Middle frontal gyrus (tissue), 1 donor: ENCODE data around the gene DAZAP1.

Experiments
- DNase-seq: peaks from one replicate; pipeline ENCODE4 v3.0.0-alpha.2; 2015; ENCODE audit warnings: low spot score; ENCODE audit errors: extremely low spot score

DAZAP1 gene

DNA sequence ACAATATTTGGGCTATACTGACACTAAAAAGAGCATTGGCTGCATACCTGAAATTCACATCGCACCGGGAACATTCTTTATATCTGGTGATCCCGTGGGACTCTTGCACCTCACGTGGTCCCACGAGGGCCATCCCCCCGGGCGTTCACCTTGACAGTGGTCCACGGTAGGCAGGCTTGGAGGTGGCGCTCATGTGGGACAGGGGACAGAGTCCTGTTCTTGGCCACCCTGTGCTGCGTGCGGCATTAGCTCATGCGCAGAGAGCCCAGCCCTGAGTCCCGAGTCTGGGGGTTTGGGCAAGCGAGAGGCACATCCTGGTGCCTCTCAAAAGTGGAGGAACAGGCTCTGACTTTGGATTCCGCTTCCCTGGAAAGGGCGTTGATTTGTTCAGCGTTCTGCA is 13.5 kb upstream of the DAZAP1 start:
- DNase-seq: no peak

DNA sequence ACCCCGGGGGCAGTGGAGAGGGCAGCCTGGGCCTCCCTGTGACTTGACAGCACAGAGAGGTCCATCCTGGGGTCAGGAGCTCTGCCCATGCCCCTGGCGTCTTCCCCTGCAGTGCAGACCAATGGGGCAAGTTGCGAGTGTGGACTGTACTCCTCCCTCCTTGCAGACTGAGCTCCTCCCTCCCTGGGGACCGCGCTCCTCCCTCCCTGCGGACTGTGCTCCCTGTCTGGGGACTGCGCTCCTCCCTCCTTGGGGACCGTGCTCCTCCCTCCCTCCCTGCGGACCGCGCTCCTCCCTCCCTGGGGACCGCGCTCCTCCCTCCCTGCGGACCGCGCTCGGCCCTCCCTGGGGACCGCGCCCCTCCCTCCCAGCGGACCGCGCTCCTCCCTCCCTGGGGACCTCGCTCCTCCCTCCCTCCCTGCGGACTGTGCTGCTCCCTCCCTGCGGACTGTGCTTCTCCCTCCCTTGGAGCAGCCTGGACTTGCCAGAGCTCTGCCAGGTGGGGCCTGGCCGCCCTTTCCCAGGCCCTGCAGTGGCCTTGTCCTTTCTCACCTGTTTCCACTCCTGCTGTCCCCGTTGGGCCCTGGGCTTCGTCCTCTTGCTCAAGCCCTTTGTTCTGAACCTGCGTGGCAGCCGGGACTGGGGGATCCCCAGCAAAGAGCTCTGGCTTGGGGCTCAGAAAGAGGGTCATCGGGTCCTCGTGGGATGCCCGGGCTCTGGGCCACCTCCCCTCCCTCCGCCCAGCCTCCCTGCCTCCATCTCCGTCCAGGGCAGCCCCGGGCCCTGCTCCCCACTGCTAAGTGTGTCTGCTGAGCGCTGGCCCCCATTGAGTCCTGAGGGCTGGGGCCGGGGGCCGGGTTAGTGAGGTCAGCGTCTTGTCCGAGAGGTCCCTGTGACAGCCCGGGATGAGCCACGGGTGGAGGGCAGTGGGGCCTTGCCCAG is 12.9 kb upstream of the DAZAP1 start:
- DNase-seq: no peak

DNA sequence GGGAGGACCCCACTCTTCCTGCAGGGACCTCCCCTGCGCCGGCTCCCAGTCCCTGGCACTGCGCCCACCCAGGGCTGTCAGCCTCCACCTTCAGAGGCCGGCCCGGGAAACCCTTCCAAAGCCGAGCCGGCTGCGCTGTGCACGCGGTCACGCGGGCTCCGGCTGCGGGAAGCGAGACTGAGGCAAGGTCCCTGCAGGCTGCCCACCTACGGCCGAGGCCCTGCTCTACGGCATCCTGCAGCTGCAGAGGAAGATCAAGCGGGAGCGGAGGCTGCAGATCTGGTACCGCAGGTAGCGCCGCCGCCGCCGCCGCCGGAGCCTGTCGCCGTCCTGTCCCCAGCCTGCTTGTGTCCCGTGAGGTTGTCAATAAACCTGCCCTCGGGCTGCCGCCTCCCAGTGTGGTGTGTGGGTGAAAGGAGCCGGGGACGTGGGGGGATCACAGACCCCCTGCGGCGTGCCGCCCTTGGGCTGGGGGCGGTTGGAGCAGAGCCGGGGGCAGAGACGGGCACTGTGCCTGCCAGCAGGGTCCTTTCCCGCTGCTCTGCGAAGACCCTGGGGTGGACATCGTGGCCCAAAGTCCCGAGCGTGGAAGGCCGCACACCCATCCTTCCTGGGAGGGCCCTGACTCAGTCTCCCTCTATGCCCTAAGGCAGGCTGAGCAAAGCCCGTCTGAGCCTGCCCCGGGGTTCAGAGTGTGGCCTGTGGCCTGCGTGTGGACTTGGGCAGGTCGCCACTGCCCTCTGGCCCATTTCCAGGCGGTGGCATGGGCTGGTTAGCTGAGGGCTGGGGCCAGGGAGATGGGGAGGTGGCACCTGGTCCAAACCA is 12.0 kb upstream of the DAZAP1 start:
- no peak for DNase-seq

DNA sequence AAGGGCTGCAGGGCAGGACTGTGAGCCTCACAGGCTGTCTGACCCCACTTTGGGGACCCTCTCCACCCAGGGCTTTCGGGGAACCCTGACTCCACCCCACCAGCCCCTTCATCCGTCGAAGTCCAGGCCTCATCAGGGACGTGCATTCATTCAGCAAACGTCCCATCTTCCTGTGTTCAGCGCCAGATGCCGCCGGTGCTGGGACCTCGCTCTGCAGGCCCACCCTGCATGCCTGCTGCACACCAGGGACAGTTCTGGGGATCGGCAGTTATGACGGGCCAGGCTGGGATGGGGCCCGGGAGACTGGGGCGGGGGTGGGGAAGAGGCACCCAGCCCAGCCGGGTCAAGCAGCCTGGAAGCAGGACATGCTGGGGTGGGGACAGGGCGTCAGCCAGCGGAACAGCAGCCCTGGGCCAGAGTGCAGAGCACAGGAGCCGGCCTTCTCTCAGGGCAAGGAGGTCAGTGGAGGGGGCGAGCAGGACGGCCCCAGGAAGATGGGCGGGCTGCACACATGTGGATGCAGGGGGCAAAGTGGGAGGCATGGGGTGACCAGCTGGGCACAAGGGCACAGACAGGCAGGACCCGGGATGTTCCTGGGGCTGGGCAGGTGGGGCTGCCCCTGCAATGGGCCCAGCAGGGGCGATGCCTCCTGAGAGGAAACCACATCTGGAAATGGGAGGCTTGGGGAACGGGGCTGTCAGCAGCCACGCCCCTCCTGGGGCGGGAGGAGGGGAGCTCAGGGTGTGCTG is 11.2 kb upstream of the DAZAP1 start:
- no peak for DNase-seq

- DNase-seq: no peak
Measured at GRCh38 chr19:1396768-1397679, 10.4 kb upstream of the DAZAP1 start.

GRCh38 chr19:1397838-1398237 is 9.5 kb upstream of the DAZAP1 start:
- no peak for DNase-seq

DNA sequence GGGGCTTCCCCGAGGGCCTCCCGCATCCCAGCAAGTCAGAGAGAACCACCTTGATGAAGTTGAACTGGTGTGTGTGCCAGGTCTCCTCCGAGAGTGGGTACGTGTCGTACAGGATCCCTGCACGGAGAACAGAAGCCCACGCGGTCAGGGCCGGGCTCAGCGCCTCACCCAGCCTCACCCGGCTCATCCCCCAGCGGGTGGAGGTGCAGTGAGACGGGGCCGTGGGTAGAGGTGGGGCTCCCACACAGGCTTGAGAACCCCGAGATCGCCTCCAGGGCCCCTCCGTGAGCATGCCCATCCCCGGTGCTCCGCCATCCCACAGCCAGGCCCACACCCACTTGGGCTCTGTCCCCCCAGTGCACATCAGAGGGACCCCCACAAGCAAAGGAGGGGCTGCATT is 8.3 kb upstream of the DAZAP1 start:
- DNase-seq: no peak

DNA sequence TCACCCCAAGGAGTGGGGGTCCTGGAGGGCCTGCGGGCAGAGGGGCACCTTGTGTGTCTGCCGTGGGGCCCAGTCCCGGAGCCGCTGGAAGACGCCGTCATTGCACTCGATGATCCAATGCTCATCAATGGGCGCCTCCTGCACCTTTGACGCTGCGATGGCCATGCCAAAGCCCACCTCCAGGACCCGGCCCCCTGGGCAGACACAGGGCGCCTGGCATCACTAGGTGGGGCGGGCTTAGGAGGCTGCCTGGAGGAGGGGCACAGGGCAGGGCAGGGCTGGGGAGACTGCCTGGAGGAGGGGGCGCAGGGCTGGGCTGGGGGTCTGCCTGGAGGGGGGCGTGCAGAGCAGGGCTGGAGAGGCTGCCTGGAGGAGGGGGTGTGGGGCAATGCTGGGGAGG is 7.6 kb upstream of the DAZAP1 start:
- DNase-seq: no peak

DNA sequence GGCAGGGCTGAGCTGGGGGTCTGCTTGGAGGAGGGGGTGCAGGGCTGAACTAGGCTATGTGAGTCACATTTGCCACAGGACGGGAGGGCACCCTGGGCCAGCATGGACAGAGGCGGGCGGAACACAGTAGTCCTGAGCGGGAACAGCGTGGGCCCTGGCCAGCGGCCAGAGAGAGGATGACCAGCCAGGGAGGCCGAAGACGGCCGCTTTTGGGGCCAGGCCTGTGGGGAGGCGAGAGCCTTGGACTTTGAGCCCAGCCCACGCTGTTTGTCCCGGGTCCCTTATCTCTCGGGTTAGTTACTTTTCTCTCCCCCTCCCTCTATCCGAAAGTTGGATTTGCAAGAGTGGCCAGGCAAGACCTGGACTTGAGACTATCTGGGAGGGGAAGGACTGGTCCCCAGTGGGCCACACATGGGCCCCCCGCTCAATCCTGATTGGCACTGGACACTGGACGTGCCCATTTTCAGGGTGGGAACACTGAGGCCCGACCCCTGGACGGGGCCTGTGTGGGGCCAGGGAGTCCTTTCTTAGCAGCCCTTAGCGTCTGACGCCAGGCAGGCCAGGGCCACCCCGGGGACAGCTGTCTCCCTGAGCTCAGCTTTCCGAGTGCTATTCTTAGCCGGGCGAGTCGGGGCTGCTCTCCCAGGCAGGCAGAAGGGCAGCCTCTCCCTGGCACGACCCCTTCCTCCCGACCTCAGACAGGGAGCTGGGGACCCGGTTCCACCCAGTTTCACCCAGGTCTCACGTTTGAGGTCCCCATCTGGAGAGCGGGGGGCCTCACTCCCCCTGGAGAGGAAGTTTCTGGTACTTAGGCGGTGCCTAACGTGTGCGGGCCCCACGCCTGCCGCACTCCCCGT is 6.9 kb upstream of the DAZAP1 start:
- DNase-seq: no peak

DNA sequence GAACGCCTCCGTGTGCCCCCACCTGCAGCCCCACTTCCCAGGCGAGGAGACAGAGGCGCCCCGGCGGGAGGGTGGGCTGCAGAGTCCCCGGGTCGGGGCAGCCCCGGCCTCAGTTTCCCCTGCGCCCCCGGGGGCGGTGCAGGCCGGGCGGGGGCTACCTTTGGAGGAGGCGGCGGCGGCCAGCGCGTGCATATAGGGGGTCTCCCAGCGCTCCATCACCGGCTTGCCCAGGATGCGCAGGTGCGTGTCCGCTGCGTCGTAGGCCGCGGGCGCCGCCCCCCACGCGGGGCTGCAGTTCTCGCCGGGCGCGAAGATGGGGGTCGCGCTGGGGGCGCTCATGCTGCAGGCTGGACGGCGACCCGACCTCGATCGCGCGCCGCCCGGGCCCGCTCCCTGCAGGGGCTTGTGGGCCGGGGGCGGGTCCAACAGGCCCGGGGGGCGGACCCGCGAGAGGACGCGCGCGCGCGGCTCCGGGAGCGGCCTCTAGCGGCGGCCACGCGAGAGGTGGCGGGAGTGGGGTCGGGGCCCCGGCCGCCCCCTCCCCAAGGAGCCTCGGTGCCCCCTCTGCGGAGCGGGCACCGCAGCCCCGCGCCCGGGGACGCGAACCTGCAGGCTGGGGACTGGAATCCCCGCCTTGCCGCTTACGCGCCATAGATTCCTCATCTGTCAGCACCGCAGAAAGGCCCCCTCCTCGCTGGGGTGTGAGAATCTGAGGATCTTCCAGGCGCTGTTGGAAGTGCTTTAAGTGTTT is 6.1 kb upstream of the DAZAP1 start, which contains the start of gene GAMT:
Gene GAMT, minus strand, starts transcription at position 405 of the 751 bp plus-strand sequence. Its CDS starts 66 bp downstream, at position 339.
- DNase-seq: no peak

GRCh38 chr19:1401889-1402217 is 5.5 kb upstream of the DAZAP1 start:
- DNase-seq: no peak

- no peak for DNase-seq
Measured at GRCh38 chr19:1402411-1403070, 4.8 kb upstream of the DAZAP1 start.

DNA sequence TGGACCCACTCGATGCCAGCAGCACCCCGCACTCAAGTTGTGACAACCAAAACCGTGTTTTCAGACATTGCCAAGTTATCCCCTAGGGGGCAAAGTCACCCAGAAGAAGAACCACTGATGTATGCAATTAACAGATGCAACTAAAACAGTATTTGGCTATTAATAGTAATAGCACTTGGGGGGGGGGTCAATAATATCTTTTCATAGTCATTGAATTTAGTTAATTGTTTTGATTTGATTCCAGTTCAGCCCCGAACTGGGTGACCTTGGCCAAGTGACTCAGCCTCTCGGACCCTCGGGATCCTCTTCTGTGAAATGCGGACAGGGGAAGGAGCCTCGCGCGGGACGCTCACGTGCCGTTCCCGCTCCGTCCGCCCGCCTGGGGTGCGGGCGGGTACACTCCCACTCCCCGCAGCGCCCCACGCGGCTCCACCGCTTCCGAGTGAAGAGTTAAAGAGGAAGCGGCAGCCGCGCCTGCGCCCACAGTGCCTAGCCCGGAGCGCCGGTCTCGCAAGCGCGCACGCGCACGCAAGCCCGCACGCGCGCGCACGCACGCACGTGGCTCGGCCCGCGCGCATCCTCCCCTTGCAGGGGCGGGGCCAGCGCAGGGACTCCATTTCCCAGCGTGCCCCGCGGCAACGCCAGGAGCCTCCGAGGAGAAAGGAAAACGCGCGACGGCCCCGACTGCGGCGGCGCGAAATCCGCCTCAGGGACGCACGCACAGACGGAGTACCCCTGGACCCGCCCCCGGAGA is 435 bp upstream of the DAZAP1 start:
- DNase-seq: peak; percentile 96

GRCh38 chr19:1408300-1409203 is 1.2 kb downstream of the DAZAP1 start:
- DNase-seq: no peak

DNA sequence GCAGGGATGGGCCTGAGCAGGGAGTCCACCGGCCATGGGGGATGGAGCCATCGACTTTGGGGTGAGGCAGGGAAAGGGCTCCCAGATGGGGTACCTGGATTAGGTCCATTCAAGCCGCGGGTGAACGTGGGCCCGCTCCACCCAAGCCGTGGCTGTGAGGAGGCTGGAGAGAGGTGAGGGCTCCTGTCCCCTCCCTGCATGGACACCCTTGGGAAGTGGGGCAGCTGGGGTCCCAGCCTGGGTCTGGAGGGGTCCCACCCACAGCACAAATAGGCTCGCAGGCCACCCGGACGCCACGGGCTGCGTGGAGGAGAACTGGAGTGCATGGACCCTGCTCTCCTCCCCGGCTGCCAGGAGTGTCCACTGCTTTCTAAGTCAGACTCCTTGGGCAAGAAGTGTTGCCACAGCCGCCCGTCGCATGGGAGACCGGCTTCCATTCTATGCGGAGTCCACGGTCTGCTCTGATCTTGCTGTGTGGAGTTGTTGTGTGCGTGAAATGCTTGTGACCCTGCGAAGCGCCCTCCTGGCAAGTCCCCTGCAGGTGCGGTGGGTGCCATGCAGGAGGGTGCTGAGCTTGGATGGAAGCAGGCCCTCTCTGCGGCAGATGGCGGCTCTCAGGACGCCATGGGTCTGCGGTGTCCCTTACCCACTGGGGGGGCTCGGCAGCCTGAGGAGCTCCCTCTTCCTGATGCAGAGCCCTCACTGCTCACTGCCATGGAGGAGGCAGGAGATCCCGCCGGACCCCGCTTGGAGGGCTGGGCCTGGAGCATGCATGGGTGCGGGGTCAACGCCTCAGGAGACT is 2.0 kb downstream of the DAZAP1 start:
- no peak for DNase-seq
